Hematopoietic multipotent progenitor cell treated with erythropoietin and hydrocortisone succinate and interleukin-3 and kit ligand, for 15 days (in vitro differentiated cells): ENCODE measurements around the gene APOC3.

ENCODE experiments used
- DNase-seq: peaks from one replicate; pipeline ENCODE4 v3.0.0-alpha.2; 2015; ENCODE audit warnings: low spot score

APOC3 gene

DNA sequence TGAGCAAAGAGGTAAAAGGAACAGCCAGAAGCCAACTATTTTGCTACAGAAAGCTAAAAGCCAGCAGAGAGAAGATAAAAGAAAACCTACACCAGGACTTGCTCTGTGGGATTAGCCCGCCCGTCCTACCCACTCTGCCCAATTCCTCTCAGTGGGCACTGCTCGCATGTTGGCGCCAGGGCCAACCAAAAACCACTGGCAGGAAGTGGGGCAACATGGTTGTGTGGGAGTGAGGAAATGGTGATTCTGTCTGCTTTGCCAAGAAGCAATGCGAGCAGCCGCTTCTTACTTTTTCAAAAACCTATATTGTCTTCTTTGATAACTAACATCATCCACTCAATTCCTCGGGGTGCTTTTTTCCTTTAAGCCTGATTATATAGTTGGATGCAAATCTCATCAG lies 21.9 kb downstream of the APOC3 start:
- DNase-seq: no peak

DNA sequence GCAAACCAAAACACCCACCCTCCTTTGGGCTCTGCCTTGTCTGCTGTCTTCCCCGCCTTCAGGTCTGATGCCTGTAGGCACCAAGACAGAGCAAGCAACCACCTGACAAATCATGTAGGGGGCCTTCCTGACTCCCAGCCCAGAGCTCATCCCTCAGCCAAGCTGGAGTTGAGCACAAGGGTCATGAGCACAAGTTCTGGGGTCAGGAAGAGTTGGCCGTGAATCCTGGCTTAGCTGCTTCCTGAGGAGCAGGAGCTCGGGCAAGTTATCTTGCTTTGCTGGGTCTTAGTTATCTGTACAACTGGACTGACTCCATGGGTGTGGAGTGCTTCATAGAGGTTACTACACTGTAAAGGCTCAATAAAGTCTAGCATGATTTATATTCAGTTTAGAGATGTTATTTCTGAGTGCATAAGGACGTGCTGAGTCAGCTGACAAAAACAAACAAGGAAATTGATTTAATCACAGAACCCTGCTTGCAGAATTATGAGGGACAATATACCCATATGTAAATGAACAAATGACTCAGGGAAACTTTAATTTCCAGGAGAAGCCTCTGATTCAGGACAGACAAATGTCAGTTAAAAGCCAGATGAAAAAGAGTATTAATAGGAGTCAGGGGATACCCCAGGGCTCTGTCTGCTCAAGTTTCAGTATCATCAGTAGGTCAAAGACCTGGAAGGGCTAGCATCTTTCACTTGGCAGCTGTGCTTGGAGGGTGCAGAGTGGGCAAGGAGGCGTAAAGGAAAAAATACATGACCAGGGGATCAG lies 22.7 kb downstream of the APOC3 start:
- peak; percentile 5 for DNase-seq

DNA sequence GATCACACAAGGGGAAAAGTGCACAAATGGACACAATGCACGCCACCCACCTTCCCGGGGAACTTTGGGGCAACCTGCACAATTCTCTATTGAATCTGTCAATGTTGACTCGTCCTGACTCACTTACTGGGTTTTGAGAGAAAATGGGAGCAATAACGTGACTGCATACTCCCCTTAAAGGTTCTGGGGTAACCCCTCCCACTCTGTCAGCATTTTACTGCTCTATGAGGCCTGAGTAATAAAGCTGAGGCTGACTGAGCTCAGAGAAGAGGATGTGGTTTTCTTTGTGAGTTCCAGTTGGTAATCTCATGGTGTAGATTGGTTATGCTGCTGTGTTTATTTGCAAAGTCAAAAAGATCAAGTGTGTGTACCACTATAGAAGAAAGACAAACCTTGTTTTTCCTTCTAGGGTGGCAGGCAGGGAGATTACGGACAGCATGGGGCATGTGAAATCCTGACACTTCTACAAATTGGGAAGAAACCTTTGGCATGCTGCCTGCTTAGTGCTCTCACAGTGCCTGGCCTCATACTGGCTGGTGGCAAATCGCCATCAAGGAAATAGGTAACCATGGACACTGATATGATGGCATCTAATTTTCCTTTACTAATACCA lies 23.9 kb downstream of the APOC3 start:
- no peak for DNase-seq

DNA sequence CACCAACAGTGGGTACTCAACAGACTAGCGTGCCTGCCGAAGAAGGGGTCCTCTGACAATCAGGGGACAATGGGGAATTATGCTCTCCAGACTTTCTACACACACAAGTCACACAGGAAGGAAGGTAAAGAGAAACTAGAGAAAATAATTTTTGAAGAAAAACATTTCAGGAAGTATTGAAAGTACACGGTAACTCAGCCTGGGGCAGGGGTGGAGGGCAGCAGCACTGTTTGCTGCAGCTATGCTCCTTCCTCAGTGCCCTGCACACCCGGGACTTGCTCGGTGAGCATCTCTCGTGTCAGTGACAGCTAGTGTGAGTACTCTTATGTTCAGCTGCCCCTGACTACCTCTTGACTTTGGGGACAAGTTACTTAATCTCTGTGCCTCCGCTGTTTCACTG lies 25.7 kb downstream of the APOC3 start:
- DNase-seq: no peak

DNA sequence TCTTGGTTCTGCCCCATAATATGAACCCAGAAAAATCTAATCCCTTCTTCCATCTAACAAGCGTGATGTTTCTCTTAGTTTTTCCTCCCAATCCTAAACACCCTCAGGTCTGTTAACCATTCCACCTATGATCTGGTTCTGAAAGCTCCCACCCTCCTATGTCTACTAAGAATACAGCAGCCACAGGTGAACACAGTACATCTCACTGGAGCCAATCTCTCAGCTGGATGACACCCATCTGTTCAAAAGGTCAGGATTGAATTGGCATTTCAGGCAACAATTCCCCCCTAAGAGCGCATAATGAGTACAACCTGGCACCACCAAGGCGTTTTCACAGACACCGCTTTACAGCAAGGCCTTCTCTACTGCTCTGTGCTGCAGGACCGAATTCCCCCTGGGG lies 26.7 kb downstream of the APOC3 start:
- no peak for DNase-seq

DNA sequence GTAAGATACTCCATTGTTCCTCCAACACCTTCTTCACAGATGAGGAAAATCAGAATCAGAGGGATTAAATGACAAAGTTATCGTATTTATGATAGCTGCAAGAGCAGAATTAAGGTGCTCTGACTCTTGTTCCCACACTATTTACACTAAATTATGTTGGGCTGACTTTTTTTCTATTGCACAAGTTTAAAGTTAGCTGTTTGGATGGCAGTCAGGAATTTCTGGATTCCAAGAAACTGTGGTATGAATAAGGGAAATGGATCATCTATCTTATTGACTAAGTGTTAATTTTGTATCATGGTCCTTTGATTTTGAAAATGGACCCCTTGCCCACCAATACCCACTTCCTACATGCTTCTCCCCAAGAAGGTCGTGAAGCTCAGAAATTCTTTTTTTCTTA lies 27.6 kb downstream of the APOC3 start:
- no peak for DNase-seq

DNA sequence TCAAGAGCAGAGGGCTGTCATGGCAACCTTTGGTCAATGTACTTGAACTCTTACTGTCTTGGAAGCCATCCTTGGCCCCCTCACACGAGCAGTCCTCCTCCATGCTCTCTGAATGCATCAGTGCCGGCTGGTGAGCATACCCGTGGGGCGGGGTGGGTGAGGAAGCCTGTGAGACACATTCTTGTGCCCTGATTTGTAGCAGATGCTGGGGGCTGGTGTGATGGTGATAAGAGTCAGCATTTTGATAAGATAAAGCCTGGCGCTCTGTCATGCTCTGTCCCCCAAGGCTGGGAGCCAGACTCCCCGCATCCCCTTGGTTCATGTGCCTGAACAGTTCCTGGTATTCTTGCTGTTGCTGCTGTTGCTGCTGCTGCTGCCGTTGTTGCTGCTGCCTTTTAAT lies 28.2 kb downstream of the APOC3 start:
- no peak for DNase-seq

DNA sequence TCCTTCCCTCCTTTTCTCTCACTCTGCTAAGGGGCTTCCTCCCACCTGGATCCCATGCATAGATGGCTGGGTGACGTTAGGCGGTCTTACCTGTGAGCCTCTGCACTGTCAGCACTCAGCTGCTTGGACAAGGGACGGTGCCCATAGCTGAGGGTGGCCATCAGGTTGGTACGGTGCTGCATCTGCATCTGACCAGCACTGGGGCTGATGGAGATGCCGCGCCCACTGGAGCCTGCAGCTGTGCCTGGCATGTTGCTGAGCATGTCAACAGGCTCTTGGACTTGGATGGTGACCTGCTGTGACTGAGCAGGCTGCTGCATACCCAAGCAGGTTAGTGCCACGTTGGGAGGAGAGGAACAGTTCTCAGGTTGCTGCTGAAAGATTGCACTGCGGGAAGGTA lies 29.5 kb downstream of the APOC3 start:
- no peak for DNase-seq

DNA sequence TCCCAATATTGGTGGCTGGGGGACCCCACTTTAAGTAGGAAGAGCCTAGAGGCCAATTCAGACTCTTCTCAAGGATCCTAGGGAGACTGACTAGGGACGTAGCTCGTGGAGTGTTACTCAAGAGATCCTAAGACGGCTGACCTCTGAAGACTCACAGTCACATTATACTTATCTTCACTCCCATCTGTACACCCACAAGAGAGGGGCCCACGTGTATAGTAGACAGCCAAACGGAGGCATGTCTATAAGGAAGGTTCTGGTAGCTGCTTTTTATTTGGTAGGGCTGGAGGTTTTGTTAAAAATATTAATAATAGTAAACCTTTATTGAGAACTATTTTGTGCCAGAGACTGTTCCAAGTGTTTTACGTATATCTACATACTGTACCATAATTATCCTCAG lies 30.6 kb downstream of the APOC3 start:
- DNase-seq: no peak

DNA sequence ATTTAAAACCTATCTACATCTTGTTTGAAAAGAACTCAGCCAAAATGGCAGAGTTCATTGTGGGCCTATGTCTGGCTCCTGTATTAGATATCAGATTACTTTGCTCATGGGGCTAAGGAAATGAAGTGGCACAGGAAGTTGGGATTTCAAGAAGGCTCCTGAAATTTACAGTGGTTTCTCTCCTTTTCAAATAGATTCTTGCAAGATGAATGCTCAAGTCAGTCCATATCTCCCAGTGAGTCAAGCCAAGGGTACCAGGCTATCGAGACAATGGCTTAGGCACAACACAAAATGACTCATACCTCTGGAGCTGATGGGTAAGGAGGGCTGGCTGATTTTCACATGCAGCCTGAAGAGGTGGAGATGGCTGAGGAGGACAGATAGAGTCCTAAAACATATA lies 31.8 kb downstream of the APOC3 start:
- DNase-seq: no peak

DNA sequence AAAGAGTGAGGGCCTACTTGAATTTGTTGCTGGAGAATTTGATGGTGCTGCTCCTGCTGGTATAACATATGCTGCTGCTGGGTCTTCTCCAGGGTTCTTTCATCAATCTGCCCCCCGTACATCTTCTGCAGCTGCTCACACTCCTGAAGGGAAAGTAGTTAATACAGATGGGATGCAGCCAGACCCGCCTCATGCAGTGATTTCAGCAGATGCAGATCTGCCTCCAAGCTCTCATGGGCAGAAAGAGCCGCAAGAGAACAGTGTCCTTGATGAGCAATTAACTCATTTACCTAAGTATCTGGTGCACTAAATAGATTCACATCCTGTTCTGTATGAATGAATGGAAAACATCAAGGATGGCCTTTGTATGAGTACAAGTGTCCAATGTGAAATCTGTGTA lies 32.5 kb downstream of the APOC3 start:
- no peak for DNase-seq

DNA sequence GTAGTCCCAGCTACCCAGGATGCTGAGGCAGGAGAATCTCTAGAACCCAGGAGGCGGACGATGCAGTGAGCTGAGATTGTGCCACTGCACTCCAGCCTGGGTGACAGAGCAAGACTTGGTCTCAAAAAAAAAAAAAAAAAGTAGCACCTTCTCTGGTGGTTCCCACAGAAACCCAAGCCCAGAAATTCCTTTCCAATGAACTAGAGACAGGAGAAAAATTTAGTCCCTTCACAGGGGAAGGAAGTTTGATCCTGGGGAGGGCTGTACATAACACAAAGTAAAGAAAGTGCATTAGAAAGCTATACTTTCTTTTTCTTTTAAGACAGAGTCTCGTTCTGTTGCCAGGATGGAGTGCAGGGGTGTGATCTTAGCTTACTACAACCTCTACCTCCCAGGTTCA lies 33.2 kb downstream of the APOC3 start:
- DNase-seq: no peak

DNA sequence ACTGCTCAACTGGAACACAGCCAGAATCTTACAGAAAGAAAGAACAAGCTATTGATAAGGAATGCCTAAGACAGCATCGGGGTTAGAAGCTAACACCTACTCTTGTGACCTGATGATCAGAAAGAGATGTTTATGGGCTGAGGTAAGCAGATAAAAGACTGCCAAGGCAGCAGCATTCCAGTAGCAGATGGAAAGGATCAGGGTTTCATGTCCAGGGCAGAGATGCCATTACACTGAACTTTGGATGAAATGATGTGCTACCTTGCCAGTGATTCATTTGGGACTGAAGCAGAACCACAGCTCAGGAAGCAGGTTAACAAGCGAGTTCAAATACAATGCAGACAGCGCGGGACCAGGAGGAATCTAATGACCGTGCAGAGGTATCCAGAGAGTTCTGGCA lies 34.8 kb downstream of the APOC3 start:
- DNase-seq: no peak

DNA sequence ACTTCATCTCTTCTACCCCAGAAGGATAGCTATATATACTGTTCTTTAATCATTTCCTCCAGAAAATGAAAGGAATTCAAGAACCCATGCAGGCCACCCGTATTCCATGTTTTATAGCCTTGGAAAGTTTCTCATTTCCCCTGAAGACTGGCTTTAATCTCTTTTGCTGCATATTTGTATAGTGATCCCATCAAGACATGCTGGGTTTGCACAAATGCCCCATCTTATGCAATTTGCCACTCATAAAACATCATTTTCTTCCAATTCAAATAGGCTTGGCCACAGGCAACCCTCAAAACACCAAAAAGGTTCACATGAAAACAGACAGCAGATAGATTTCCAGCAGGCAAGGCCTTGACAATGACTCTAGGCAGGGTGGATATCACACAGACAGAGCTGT lies 36.0 kb downstream of the APOC3 start:
- DNase-seq: no peak

DNA sequence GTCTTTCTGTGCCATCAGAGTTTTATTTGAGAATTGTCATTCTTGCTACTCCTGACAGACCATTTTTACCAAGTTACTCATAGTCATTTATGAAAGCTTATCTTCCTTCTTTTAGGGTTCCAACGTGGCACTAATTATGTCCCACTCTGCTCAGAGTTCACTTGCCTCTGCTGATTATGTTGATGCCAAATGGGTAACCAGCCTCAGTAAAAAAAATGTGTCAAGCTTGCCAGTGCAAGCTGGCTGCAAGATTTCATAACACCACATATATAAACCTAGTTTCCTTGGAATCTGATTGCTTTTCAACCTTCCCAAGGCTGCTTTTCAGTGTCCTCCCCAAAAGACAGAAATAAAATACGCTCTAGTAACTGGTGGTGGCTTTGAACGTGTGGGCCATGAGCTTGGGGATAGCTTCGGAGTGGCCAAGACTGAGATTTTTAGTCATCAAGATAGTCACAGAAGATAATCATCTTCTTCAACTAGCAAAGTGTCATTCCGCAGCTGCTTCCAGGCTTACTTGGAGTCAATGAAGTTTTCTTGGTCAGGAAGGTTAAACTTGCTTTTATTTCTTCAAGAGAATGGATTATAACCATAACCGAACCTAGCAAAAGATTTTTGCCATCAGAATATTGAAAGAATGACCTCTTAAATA lies 37.2 kb downstream of the APOC3 start:
- DNase-seq: no peak

DNA sequence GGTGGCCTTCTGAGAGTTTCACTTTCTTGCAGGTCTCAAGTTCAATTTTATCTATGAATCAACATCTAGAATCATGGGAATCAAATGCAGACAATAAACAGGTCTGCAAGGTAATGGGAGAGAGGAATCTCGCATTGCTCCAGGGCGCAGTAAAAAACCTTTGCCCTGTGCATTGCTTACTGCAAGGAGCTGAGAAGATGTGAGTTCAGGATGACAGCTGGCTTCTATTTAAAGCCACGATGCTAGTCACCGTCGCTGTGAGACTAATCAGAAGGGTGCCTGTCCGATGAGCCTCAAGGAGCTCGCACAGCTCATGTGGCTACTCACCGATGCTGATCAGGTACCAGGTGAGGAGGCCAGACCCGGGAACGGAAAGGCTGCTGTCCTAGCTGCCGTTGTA lies 37.9 kb downstream of the APOC3 start:
- no peak for DNase-seq

DNA sequence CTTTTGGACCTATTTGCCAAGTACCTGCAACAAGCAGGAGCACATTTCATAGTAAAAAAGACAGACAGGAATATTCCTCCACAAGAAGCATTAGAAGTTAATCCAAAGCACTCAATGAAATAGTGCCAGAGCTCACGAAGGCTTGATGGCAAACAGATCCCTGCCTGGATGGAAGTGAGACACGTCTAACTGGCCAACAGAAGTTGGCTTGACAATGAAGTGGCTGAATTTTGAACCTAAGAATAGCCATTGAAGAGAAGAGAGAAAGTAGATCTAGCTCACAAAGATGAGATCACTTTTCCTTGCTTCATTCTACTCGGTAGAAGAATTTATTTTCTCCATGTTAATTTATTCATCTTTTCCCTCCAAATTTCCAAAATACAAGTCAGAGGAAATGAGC lies 38.4 kb downstream of the APOC3 start:
- DNase-seq: no peak

DNA sequence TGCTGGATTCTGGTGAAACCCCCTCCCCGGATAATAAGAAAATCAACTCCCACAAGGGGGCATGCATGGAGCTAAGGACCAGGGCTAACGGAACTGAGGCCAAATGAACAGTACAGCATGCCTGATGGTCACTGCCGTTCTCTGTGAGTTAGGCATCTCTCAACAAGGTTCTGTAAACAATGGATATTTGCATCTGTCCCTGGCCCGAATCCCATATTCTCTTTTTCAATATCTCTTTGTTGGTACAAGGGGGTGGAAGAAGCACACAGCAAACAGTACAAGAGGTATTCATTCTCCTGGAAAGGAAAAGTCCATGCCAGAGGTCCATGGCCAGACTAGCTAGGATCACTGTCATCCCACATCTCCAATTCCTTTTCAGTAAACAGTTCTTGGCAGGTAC lies 39.9 kb downstream of the APOC3 start:
- no peak for DNase-seq

DNA sequence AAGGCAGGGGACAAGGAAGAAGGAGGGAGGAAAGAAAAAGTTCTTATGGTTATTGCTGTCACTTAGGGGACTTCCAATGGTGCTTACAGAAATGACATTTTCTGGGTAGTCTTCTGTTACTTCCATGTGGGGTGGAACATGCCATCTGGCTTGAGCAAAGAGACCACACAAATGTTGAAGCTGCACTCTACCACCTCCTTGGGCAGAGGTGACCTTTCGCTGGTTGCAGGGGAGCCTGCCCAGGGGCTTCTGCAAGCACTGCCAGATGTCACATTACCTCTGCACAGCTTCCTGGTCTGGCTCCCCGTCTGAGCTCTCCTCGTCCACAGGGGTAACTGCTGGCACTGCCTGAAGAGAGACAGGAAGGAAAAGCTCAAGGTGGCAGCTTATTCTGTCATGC lies 40.3 kb downstream of the APOC3 start:
- DNase-seq: no peak

DNA sequence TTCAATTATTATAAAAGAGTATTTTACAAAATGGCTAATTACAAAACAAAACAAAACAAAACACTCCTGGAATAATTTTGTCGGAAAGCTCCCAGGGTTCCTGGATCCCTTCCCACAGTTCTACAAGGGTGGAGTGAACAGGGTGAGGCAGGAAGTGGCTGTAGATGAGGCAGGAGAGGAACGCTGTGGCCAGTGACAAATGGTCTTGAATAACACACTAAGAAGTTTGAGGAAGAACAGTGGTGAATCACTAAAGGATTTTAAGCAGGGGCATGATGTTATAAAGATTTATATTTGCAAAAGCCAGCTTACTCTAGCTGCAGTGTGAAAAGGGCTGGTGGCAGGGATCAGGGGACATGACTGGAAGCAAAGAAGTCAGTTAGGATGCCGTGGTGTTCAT lies 41.5 kb downstream of the APOC3 start:
- DNase-seq: no peak

DNA sequence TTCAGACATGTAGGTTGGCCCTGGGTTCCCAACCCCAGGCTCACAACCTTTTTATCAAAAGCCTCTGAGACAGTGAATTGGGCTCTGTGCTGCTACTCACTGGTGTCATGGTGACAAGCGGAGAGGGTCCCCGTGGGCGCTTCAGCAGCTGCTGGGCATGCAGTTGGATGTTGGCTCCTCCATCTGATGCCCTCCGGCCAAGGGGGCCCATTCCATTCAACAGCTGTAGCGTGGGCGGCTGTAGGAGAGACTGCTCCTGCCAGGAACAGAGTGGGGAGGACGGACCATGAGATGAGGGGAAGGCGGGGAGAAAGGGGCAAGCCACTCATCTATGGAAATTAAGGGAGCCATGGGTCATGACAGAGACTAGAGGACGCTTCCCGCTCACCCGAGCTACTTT lies 43.7 kb downstream of the APOC3 start:
- no peak for DNase-seq

DNA sequence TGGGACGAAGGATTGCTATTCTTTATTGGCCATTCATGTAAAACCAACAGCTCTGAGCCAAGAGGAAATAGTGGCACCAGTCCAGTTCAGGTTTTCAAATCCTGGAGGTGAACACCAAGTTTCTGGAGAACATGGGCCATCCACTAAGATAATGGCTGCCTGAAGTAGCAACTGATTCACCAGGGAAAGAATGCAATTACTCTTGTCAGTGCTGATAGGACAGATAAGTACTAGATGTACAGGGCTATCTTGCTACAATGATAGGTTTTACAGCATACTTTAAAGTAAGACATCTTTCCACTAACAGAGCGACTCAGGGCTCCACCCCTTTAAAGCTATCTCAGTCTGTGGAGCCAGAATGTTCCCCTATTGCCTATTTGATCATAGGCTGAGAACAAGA lies 44.5 kb downstream of the APOC3 start:
- no peak for DNase-seq

DNA sequence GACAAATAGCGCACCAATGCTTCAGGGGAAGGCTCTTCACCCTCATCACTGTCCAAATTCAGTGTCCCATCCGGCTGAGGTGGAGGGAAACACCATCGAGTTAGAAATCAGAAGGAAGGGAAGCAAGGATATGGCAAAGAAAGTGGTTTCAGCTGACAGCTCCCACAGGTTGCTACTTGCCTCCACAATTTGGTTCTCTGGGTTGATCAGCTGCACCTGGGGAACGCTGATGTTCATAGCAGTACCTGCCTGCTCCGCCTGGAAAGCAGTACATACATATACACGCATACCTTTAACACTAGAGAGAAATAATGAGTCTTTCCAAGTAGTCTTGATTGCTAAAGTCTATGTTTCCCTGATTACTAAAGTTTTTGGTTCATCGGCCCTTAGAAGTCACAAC lies 45.5 kb downstream of the APOC3 start:
- no peak for DNase-seq

DNA sequence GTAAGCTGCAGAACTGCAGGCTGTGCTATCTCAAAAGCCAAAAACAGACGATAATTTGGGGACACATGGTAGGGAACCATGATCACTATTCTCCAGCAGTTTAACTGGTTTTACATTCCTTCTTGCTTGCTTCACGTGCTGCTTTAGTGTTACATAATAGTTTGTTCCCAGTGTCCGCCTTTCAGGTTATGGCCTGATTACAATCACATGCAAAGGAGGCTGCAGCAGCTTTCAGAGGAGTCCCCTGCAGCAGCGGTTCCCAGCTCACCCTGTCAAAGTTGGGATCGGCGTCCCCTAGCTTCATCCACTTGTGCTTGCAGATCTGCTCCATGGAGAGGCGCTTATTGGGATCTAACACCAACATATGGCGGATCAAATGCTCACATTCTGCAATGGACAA lies 46.9 kb downstream of the APOC3 start:
- no peak for DNase-seq
